ENCODE results near the gene ITGA3. TPM values are rescaled to one million over a fixed set of nuclear protein-coding genes. Genes with fewer than 3 reads are reported as not detected.

The ITGA3 gene
- total and polyA plus RNA-seq, 2 of the 13 experiments (the other 11 are each of a cell fraction or from before 2014, with no cell fraction given), result 0.48 to 0.69 TPM

GRCh38 chr17:50111673-50112655 lies 56.1 kb downstream of the ITGA3 start (continued):
- TF ChIP-seq, protein P1, sequence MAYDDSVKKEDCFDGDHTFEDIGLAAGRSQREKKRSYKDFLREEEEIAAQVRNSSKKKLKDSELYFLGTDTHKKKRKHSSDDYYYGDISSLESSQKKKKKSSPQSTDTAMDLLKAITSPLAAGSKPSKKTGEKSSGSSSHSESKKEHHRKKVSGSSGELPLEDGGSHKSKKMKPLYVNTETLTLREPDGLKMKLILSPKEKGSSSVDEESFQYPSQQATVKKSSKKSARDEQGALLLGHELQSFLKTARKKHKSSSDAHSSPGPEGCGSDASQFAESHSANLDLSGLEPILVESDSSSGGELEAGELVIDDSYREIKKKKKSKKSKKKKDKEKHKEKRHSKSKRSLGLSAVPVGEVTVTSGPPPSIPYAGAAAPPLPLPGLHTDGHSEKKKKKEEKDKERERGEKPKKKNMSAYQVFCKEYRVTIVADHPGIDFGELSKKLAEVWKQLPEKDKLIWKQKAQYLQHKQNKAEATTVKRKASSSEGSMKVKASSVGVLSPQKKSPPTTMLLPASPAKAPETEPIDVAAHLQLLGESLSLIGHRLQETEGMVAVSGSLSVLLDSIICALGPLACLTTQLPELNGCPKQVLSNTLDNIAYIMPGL (CRISPR knock-in tag; IDR thresholded peaks at IDR 0.05; ENCODE audit: borderline replicate concordance in 1 of 2, low read depth in 1 of 2), result peak; percentile 14 to 50; a peak in 2 of 4 replicates
- no peak for TF ChIP-seq ZBTB4 (CRISPR knock-in tag; IDR thresholded peaks at IDR 0.05; ENCODE audit: borderline replicate concordance)
- TF ChIP-seq ZNF136 (CRISPR knock-in tag; IDR thresholded peaks at IDR 0.05; ENCODE audit: low read depth), result 0 out of 2 replicates have a peak, but pooled peaks have one; percentile 45
- TF ChIP-seq ZFX (CRISPR knock-in tag; IDR thresholded peaks at IDR 0.05; ENCODE audit: low read depth), result peak; percentile 81
- 0 out of 2 replicates have a peak, but pooled peaks have one; percentile 54 for TF ChIP-seq ZNF343 (CRISPR knock-in tag; IDR thresholded peaks at IDR 0.05)
- TF ChIP-seq YEATS2 (CRISPR knock-in tag; IDR thresholded peaks at IDR 0.05; ENCODE audit: borderline replicate concordance), result peak; percentile 19; the same call in 1 of the 2 replicates
- TF ChIP-seq, protein P2, sequence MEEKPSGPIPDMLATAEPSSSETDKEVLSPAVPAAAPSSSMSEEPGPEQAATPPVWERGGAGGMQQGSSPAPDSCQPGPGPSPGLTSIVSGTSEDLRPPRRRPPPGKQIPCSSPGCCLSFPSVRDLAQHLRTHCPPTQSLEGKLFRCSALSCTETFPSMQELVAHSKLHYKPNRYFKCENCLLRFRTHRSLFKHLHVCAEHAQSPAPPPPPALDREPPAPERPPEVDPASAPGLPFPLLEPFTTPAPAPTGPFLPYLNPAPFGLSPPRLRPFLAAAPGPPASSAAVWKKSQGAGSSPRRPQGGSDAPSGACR (CRISPR knock-in tag; IDR thresholded peaks at IDR 0.05), result 0 out of 2 replicates have a peak, but pooled peaks have one; percentile 35
- 0 out of 2 replicates have a peak, but pooled peaks have one; percentile 55 for TF ChIP-seq SP4 (CRISPR knock-in tag; IDR thresholded peaks at IDR 0.05)
- TF ChIP-seq TARDBP (CRISPR knock-in tag; IDR thresholded peaks at IDR 0.05), result no peak
- TF ChIP-seq ZNF619 (CRISPR knock-in tag; IDR thresholded peaks at IDR 0.05), result peak; percentile 75; the same call in 1 of the 2 replicates
- TF ChIP-seq, protein P3, sequence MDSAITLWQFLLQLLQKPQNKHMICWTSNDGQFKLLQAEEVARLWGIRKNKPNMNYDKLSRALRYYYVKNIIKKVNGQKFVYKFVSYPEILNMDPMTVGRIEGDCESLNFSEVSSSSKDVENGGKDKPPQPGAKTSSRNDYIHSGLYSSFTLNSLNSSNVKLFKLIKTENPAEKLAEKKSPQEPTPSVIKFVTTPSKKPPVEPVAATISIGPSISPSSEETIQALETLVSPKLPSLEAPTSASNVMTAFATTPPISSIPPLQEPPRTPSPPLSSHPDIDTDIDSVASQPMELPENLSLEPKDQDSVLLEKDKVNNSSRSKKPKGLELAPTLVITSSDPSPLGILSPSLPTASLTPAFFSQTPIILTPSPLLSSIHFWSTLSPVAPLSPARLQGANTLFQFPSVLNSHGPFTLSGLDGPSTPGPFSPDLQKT (CRISPR knock-in tag; IDR thresholded peaks at IDR 0.05; ENCODE audit: borderline replicate concordance), result no peak
- TF ChIP-seq CTCF (CRISPR knock-in tag; IDR thresholded peaks at IDR 0.05), result peak; percentile 25
- TF ChIP-seq REL (CRISPR knock-in tag; conservative IDR thresholded peaks at IDR 0.05), result 0 out of 2 replicates have a peak, but pooled peaks have one; percentile 72
- TF ChIP-seq, protein P4, sequence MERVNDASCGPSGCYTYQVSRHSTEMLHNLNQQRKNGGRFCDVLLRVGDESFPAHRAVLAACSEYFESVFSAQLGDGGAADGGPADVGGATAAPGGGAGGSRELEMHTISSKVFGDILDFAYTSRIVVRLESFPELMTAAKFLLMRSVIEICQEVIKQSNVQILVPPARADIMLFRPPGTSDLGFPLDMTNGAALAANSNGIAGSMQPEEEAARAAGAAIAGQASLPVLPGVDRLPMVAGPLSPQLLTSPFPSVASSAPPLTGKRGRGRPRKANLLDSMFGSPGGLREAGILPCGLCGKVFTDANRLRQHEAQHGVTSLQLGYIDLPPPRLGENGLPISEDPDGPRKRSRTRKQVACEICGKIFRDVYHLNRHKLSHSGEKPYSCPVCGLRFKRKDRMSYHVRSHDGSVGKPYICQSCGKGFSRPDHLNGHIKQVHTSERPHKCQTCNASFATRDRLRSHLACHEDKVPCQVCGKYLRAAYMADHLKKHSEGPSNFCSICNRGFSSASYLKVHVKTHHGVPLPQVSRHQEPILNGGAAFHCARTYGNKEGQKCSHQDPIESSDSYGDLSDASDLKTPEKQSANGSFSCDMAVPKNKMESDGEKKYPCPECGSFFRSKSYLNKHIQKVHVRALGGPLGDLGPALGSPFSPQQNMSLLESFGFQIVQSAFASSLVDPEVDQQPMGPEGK (CRISPR knock-in tag; IDR thresholded peaks at IDR 0.05), result peak; percentile 38; the same call in 1 of the 2 replicates
